IMR-90 (cell line): Measurements from ENCODE around the gene TENM3. TPM values are rescaled to one million over a fixed set of nuclear protein-coding genes. Genes with fewer than 3 reads are reported as not detected.

ENCODE experiments used
- ATAC-seq: fragments of 200-7000 bp; cut with Tn5 transposase; 2 replicates; pipeline ENCODE4 v1.9.1; 2020; ENCODE audit warnings: low read depth, mild to moderate bottlenecking, moderate library complexity
- BruUV-seq: library from RNA; stranded (reverse); fragments of 400-500 nt; replicated peaks from 2 replicates; lab custom pipeline; 2021; lab: Mats Ljungman, UMichigan
- CTCF ChIA-PET: fragments of 300-600 bp; formaldehyde crosslinking; extraction: SDS; loops from one replicate; lab custom pipeline; 2021; ENCODE audit warnings: antibody characterized with exemption; lab: Yijun Ruan, JAX
- POLR2A ChIA-PET: fragments of 300-600 bp; sonication (Branson Sonifier 250); formaldehyde crosslinking; loops from one replicate; lab custom pipeline; 2022; ENCODE audit warnings: antibody characterized with exemption; ENCODE audit not compliant: unreplicated experiment; lab: Charles Lee
- DNase-seq: peaks from one replicate; pipeline ENCODE4 v3.0.0; 2013
- H2AFZ ChIP-seq: replicated peaks from 2 replicates; pipeline ENCODE3; 2013; ENCODE audit warnings: low read length, mild to moderate bottlenecking; ENCODE audit not compliant: poor library complexity
- H2AK5ac ChIP-seq: 2 replicates; pipeline ENCODE4 v1.6.1; 2013; ENCODE audit warnings: low read depth, low read length, inconsistent platforms
- H2AK9ac ChIP-seq: replicated peaks from 2 replicates; pipeline ENCODE3; 2013; ENCODE audit warnings: mild to moderate bottlenecking, low read depth, low read length, moderate library complexity; ENCODE audit not compliant: poor library complexity
- H2BK120ac ChIP-seq: 2 replicates; pipeline ENCODE4 v1.6.1; 2013; ENCODE audit warnings: low read depth, low read length, inconsistent platforms
- H2BK15ac ChIP-seq: 3 replicates; pipeline ENCODE4 v1.6.1; 2013; ENCODE audit warnings: low read depth, low read length, inconsistent platforms
- H2BK20ac ChIP-seq: 2 replicates; pipeline ENCODE4 v1.6.1; 2013; ENCODE audit warnings: low read depth, mild to moderate bottlenecking, inconsistent platforms, low read length, moderate library complexity
- H2BK5ac ChIP-seq: 2 replicates; pipeline ENCODE4 v1.6.1; 2013; ENCODE audit warnings: mild to moderate bottlenecking, low read depth, low read length, inconsistent platforms; ENCODE audit not compliant: poor library complexity, severe bottlenecking
- H3K14ac ChIP-seq: replicated peaks from 2 replicates; pipeline ENCODE4 v1.6.1; 2013; ENCODE audit warnings: low read depth, low read length, inconsistent platforms
- H3K18ac ChIP-seq: 2 replicates; pipeline ENCODE4 v1.6.1; 2013; ENCODE audit warnings: low read depth, low read length, control low read depth
- H3K23ac ChIP-seq: 2 replicates; pipeline ENCODE4 v1.6.1; 2013; ENCODE audit warnings: low read depth, low read length, inconsistent platforms
- H3K27ac ChIP-seq: 2 replicates; pipeline ENCODE4 v1.5.1; 2013; ENCODE audit warnings: mild to moderate bottlenecking, control low read depth, low read length; ENCODE audit not compliant: insufficient read depth
- H3K27me3 ChIP-seq: 2 replicates; pipeline ENCODE4 v1.6.1; 2013; ENCODE audit warnings: low read length; ENCODE audit not compliant: control insufficient read depth, insufficient read depth
- H3K36me3 ChIP-seq: 2 replicates; pipeline ENCODE4 v1.6.1; 2013; ENCODE audit warnings: low read length, mixed read lengths; ENCODE audit not compliant: control insufficient read depth, insufficient read depth
- H3K4ac ChIP-seq: 2 replicates; pipeline ENCODE4 v1.6.1; 2013; ENCODE audit warnings: low read depth, low read length, inconsistent platforms
- H3K4me1 ChIP-seq: 2 replicates; pipeline ENCODE4 v1.6.1; 2013; ENCODE audit warnings: low read length, mixed read lengths; ENCODE audit not compliant: control insufficient read depth, insufficient read depth
- H3K4me2 ChIP-seq: 2 replicates; pipeline ENCODE4 v1.6.1; 2013; ENCODE audit warnings: low read depth, mild to moderate bottlenecking, control low read depth, low read length, moderate library complexity
- H3K4me3 ChIP-seq: 2 replicates; pipeline ENCODE4 v1.5.1; 2013; ENCODE audit warnings: low read depth, mild to moderate bottlenecking, control low read depth, low read length, moderate library complexity; ENCODE audit not compliant: insufficient read depth
- H3K56ac ChIP-seq: 2 replicates; pipeline ENCODE4 v1.6.1; 2013; ENCODE audit warnings: low read length, inconsistent platforms; ENCODE audit not compliant: insufficient read depth; ENCODE audit errors: extremely low read depth
- H3K79me1 ChIP-seq, 2 experiments: 2 replicates each; pipeline ENCODE4 v1.6.1; 2013; ENCODE audit warnings: low read length in 2 of 2, inconsistent platforms in 1 of 2, low read depth in 1 of 2
- H3K9ac ChIP-seq: 2 replicates; pipeline ENCODE4 v1.6.1; 2013; ENCODE audit warnings: low read depth, low read length, control low read depth
- H3K9me1 ChIP-seq: 2 replicates; pipeline ENCODE4 v1.6.1; 2013; ENCODE audit warnings: low read length, inconsistent platforms; ENCODE audit not compliant: insufficient read depth
- H3K9me3 ChIP-seq: 2 replicates; pipeline ENCODE4 v1.6.1; 2013; ENCODE audit warnings: low read length; ENCODE audit not compliant: control insufficient read depth, insufficient read depth
- H4K20me1 ChIP-seq: 2 replicates; pipeline ENCODE4 v1.6.1; 2013; ENCODE audit warnings: low read length, inconsistent platforms; ENCODE audit not compliant: insufficient read depth
- H4K5ac ChIP-seq: 2 replicates; pipeline ENCODE4 v1.6.1; 2013; ENCODE audit warnings: mild to moderate bottlenecking, low read depth, low read length, control low read depth
- H4K8ac ChIP-seq, 2 experiments: 2 replicates each; pipeline ENCODE4 v1.6.1; 2013; ENCODE audit warnings: low read depth in 2 of 2, low read length in 2 of 2, control low read depth in 1 of 2, inconsistent platforms in 1 of 2
- H4K91ac ChIP-seq: 2 replicates; pipeline ENCODE4 v1.6.1; 2013; ENCODE audit warnings: low read depth, low read length, inconsistent platforms; ENCODE audit not compliant: insufficient read depth
- CHD1 ChIP-seq: IDR thresholded peaks from 2 replicates; pipeline ENCODE4 v1.6.1; 2012; ENCODE audit warnings: low read depth, low read length, improper control_type of control experiment
- FOS ChIP-seq: fragments of 150-350 bp; IDR thresholded peaks from 2 replicates; pipeline ENCODE4 v1.6.1; 2016; ENCODE audit warnings: low read depth, low read length
- MAFK ChIP-seq: IDR thresholded peaks from 2 replicates; pipeline ENCODE4 v1.6.1; 2012; ENCODE audit warnings: low read depth, low read length, improper control_type of control experiment
- RFX5 ChIP-seq: IDR thresholded peaks from 2 replicates; pipeline ENCODE4 v1.8.0; 2012; ENCODE audit warnings: low read depth, mild to moderate bottlenecking, low read length, moderate library complexity
- WGBS, 2 experiments: methylation state at CpG; one replicate each; pipeline versions ENCODE4 v1.1.5 to v1.1.7; 2013; ENCODE audit warnings: missing lambda C conversion rate in 2 of 2; ENCODE audit not compliant: insufficient read length in 1 of 2; ENCODE audit errors: extremely low coverage in 2 of 2; 5-methylcytosine and 5-hydroxymethylcytosine counted together
- dilution Hi-C: fragments of 300-500 bp; cut with HindIII; formaldehyde crosslinking; loops from one replicate; pipeline ENCODE4 v1.14.3; 2018; ENCODE audit warnings: low sequenced_read_pairs; ENCODE audit not compliant: unreplicated experiment
- in situ Hi-C: fragments of 300-500 bp; cut with MboI; formaldehyde crosslinking; loops from 3 replicates; pipeline ENCODE4 v1.14.3; 2019; ENCODE audit warnings: low sequenced_read_pairs, inconsistent platforms, mixed read lengths
- intact Hi-C: fragments of 100-400 bp; cut with micrococcal nuclease; formaldehyde crosslinking; loops from 2 replicates; pipeline ENCODE4 v1.10.0; 2022
- polyA plus RNA-seq, 3 experiments: library from polyadenylated mRNA; depleted of rRNA; stranded (reverse); fragments of >200 nt; gene quantifications; 2 replicates each; pipeline ENCODE4 v1.2.3, GENCODE V29; 2012; ENCODE audit warnings: low replicate concordance in 1 of 3
- total RNA-seq: library from RNA; depleted of rRNA; stranded (reverse); fragments of >200 nt; gene quantifications from 2 replicates; pipeline ENCODE4 v1.2.3, GENCODE V29; 2012
- TF ChIP-seq, protein P1 (sequence below): conservative IDR thresholded peaks from 2 replicates; pipeline ENCODE4 v1.5.1; 2012; ENCODE audit warnings: mild to moderate bottlenecking, low read depth, low read length, improper control_type of control experiment
- TF ChIP-seq, protein P2 (sequence below): fragments of 150-350 bp; IDR thresholded peaks from 2 replicates; pipeline ENCODE4 v1.6.1; 2016; ENCODE audit warnings: low read depth, mild to moderate bottlenecking, low read length, moderate library complexity, borderline replicate concordance

TENM3 gene
- total and polyA plus RNA-seq, 2 of the 4 experiments (the other 2 are of a cell fraction), result 29.9 to 173 TPM

DNA sequence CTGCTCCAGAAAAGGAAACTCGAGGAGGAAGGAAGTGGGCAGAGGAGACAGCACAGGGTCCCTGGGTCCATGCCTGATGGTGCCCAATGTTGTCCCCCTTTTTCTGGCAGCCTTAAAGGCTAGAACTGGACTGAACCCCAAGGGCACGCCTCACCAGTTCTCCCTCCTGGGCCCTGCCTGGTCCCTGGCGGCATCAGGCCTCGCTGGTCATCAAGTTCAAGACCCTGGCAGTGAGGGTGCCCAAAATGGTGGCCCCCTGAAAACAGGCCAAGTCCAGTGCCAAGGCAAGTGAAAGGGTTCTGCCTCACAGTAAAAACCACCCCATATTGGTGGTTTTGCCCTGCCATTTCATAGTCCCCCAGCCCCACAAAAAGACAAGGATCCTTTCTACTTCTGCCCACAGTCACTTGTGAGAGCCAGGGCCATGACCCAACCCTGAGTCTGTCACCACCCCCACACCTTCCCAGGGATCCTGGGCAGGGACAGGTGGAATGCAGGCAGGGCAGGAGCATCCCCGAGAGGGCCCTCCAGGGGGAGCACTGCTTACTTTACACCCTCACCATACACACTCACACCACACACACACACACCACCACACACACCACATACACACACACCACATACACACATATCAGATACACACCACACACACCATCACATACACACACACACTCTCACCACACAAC is 566.4 kb downstream of the TENM3 start:
- H3K18ac ChIP-seq, result no peak overlapping the region
- H3K9me1 ChIP-seq, result peaks cover 15% of the 10 kb centered on the region
- ChIA-PET POLR2A (no interaction called here), CTCF (interaction anchor here (0.7 kb wide), 1 partner anchor 1981 kb away, joined by 3 read pairs; no protein-coding TSS in a partner anchor)
- ATAC-seq (no peak), DNase-seq (no peak)
- BruUV-seq, result no TSS peak
- no peak overlapping the region for H3K14ac ChIP-seq
- H2BK15ac ChIP-seq, result no peak overlapping the region
- H3K9ac ChIP-seq, result no peak overlapping the region
- 0 out of 4 replicates have a peak, but pooled peaks cover 0 to 4% of the 10 kb centered on the region in 2 experiments for H3K79me1 ChIP-seq
- H2BK20ac ChIP-seq, result no peak overlapping the region
- H4K91ac ChIP-seq, result no peak overlapping the region
- H3K27me3 ChIP-seq, result no peaks in the 10 kb centered on the region
- no peak overlapping the region for H4K8ac ChIP-seq
- dilution Hi-C loops, result no loop called here
- 83% methylated on average over 1 of the region's 5 CpGs; no CpG with 5 or more reads in 1 of the 2 experiments for WGBS, 2 experiments
- H3K9me3 ChIP-seq, result peaks cover 4% of the 10 kb centered on the region; the same call in 1 of the 2 replicates
- H2AK9ac ChIP-seq, result peak overlapping the region; percentile 37
- H3K4me1 ChIP-seq, result no peaks in the 10 kb centered on the region
- no peak for TF ChIP-seq MAFK
- no peak for TF ChIP-seq FOS
- no peak for TF ChIP-seq CHD1
- TF ChIP-seq, protein P1, sequence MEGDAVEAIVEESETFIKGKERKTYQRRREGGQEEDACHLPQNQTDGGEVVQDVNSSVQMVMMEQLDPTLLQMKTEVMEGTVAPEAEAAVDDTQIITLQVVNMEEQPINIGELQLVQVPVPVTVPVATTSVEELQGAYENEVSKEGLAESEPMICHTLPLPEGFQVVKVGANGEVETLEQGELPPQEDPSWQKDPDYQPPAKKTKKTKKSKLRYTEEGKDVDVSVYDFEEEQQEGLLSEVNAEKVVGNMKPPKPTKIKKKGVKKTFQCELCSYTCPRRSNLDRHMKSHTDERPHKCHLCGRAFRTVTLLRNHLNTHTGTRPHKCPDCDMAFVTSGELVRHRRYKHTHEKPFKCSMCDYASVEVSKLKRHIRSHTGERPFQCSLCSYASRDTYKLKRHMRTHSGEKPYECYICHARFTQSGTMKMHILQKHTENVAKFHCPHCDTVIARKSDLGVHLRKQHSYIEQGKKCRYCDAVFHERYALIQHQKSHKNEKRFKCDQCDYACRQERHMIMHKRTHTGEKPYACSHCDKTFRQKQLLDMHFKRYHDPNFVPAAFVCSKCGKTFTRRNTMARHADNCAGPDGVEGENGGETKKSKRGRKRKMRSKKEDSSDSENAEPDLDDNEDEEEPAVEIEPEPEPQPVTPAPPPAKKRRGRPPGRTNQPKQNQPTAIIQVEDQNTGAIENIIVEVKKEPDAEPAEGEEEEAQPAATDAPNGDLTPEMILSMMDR, result peak; percentile 21; the same call in 1 of the 2 replicates
- no peak for TF ChIP-seq RFX5
- TF ChIP-seq, protein P2, sequence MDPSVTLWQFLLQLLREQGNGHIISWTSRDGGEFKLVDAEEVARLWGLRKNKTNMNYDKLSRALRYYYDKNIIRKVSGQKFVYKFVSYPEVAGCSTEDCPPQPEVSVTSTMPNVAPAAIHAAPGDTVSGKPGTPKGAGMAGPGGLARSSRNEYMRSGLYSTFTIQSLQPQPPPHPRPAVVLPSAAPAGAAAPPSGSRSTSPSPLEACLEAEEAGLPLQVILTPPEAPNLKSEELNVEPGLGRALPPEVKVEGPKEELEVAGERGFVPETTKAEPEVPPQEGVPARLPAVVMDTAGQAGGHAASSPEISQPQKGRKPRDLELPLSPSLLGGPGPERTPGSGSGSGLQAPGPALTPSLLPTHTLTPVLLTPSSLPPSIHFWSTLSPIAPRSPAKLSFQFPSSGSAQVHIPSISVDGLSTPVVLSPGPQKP, result no peak
- peak overlapping the region; percentile 82 for H2AK5ac ChIP-seq
- H3K56ac ChIP-seq, result no peak overlapping the region
- H3K4ac ChIP-seq, result no peak overlapping the region
- intact Hi-C loops, result loop anchor here (5.0 to 10.0 kb wide), 3 partner anchors 453 to 1242 kb away; no protein-coding TSS in a partner anchor
- no peaks in the 10 kb centered on the region for H4K20me1 ChIP-seq
- H3K27ac ChIP-seq, result no peak overlapping the region
- in situ Hi-C loops, result loop anchor here (10.0 to 25.0 kb wide), 3 partner anchors 345 to 1672 kb away; no protein-coding TSS in a partner anchor
- no peak overlapping the region for H4K5ac ChIP-seq
- H3K4me3 ChIP-seq, result no peak overlapping the region
- no peak overlapping the region for H3K4me2 ChIP-seq
- no peak overlapping the region for H3K23ac ChIP-seq
- peak overlapping the region; percentile 69 for H2BK5ac ChIP-seq
- H2BK120ac ChIP-seq, result no peak overlapping the region
- peak overlapping the region; percentile 70 for H2AFZ ChIP-seq
- no peaks in the 10 kb centered on the region for H3K36me3 ChIP-seq
